SK-N-SH (cell line): ENCODE measurements around the gene FLRT1.

Experiments used
- CTCF ChIP-seq: fragments of 200-600 bp; sonication (generic); IDR thresholded peaks from 2 replicates; pipeline ENCODE4 v1.6.1; 2017; ENCODE audit warnings: antibody characterized with exemption, mild to moderate bottlenecking, moderate library complexity
- EP300 ChIP-seq, 2 experiments: IDR thresholded peaks; 2 replicates each; pipeline versions ENCODE4 v1.4.0 to v1.6.1; 2012; ENCODE audit warnings: borderline replicate concordance in 1 of 2, low read depth in 1 of 2, low read length in 1 of 2
- POLR2AphosphoS5 ChIP-seq: IDR thresholded peaks from 2 replicates; pipeline ENCODE4 v1.6.1; 2012; ENCODE audit warnings: low read depth, low read length
- REST ChIP-seq: IDR thresholded peaks from 2 replicates; pipeline ENCODE4 v1.6.1; 2012; ENCODE audit warnings: mild to moderate bottlenecking, low read depth, low read length, moderate library complexity
- RFX5 ChIP-seq: IDR thresholded peaks from 2 replicates; pipeline ENCODE4 v1.6.1; 2012; ENCODE audit warnings: mild to moderate bottlenecking, improper control_type of control experiment, low read length
- SMC3 ChIP-seq: IDR thresholded peaks from 2 replicates; pipeline ENCODE4 v1.6.1; 2012; ENCODE audit warnings: low read depth, low read length, improper control_type of control experiment
- YY1 ChIP-seq: IDR thresholded peaks from 2 replicates; pipeline ENCODE4 v1.4.0; 2012; ENCODE audit warnings: low read depth, mild to moderate bottlenecking

- no peak for TF ChIP-seq CTCF
- TF ChIP-seq POLR2AphosphoS5, result no peak
- no peak for TF ChIP-seq RFX5
- no peak for TF ChIP-seq EP300 (IDR thresholded peaks at IDR 0.05; ENCODE audit: borderline replicate concordance in 1 of 2, low read depth in 1 of 2, low read length in 1 of 2)
- no peak for TF ChIP-seq SMC3
- no peak for TF ChIP-seq YY1
- TF ChIP-seq REST, result no peak
Measured at GRCh38 chr11:63997104-63997700, 38.5 kb upstream of the FLRT1 start.
